Measurements from ENCODE around the gene CCR8.

- TF ChIP-seq EZH2 (IDR thresholded peaks at IDR 0.05; ENCODE audit: low read length, missing control alignments) (no peak), CTCF (conservative IDR thresholded peaks at IDR 0.05 in 1 of 2, IDR thresholded peaks at IDR 0.05 in 1 of 2; ENCODE audit: low read depth in 1 of 2, low read length in 2 of 2) (no peak)
Observed at GRCh38 chr3:39358333-39358732, 28.8 kb downstream of the CCR8 start.

Data from fibroblast of lung (primary cell).